H9 (cell line): ENCODE measurements around the gene NFATC4. TPM values are rescaled to one million over a fixed set of nuclear protein-coding genes. Genes with fewer than 3 reads are reported as not detected.

Experiments
- DNase-seq: peaks from one replicate; pipeline ENCODE4 v3.0.0-alpha.2; 2017
- H2AFZ ChIP-seq: one replicate; pipeline ENCODE4 v1.6.1; 2013; ENCODE audit warnings: mild to moderate bottlenecking, low read length, control low read depth, moderate library complexity
- H2AK5ac ChIP-seq: 2 replicates; pipeline ENCODE4 v1.6.1; 2013; ENCODE audit warnings: low read length, control low read depth, mixed read lengths; ENCODE audit not compliant: insufficient read length
- H2BK120ac ChIP-seq: one replicate; pipeline ENCODE4 v1.6.1; 2013; ENCODE audit warnings: low read depth, mild to moderate bottlenecking, low read length, control low read depth, inconsistent platforms; ENCODE audit not compliant: poor library complexity, severe bottlenecking
- H2BK12ac ChIP-seq: 2 replicates; pipeline ENCODE4 v1.6.1; 2013; ENCODE audit warnings: low read length, control low read depth, mixed read lengths, low read depth; ENCODE audit not compliant: insufficient read length
- H2BK15ac ChIP-seq: 2 replicates; pipeline ENCODE4 v1.6.1; 2013; ENCODE audit warnings: low read depth, low read length, control low read depth
- H2BK20ac ChIP-seq: one replicate; pipeline ENCODE4 v1.6.1; 2013; ENCODE audit warnings: low read depth, mild to moderate bottlenecking, low read length, control low read depth, inconsistent platforms; ENCODE audit not compliant: poor library complexity, severe bottlenecking
- H2BK5ac ChIP-seq: 2 replicates; pipeline ENCODE4 v1.6.1; 2013; ENCODE audit warnings: low read length, control low read depth, mixed read lengths; ENCODE audit not compliant: insufficient read length
- H3K14ac ChIP-seq: 2 replicates; pipeline ENCODE4 v1.6.1; 2013; ENCODE audit warnings: low read length, control low read depth; ENCODE audit not compliant: insufficient read depth
- H3K18ac ChIP-seq: 2 replicates; pipeline ENCODE4 v1.6.1; 2013; ENCODE audit warnings: low read depth, mild to moderate bottlenecking, mixed read lengths, low read length, control low read depth; ENCODE audit not compliant: insufficient read length
- H3K23ac ChIP-seq: 2 replicates; pipeline ENCODE4 v1.6.1; 2013; ENCODE audit warnings: low read length, control low read depth, mixed read lengths, low read depth; ENCODE audit not compliant: insufficient read length
- H3K23me2 ChIP-seq: 2 replicates; pipeline ENCODE4 v1.6.1; 2013; ENCODE audit warnings: low read depth, mild to moderate bottlenecking, mixed read lengths, low read length, control low read depth; ENCODE audit not compliant: insufficient read length, poor library complexity, severe bottlenecking
- H3K27ac ChIP-seq: 2 replicates; pipeline ENCODE4 v1.5.1; 2013; ENCODE audit warnings: low read length, control low read depth, mixed read lengths, low read depth; ENCODE audit not compliant: insufficient read length
- H3K27me3 ChIP-seq: 2 replicates; pipeline ENCODE4 v1.6.1; 2013; ENCODE audit warnings: low read length, control low read depth, inconsistent platforms; ENCODE audit not compliant: insufficient read depth
- H3K4ac ChIP-seq: 2 replicates; pipeline ENCODE4 v1.6.1; 2013; ENCODE audit warnings: low read depth, mild to moderate bottlenecking, control low read depth, inconsistent platforms, low read length, moderate library complexity
- H3K4me1 ChIP-seq: 2 replicates; pipeline ENCODE4 v1.6.1; 2013; ENCODE audit warnings: low read length, control low read depth, inconsistent platforms; ENCODE audit not compliant: insufficient read depth
- H3K4me2 ChIP-seq: 2 replicates; pipeline ENCODE4 v1.6.1; 2013; ENCODE audit warnings: low read length, control low read depth, mixed read lengths; ENCODE audit not compliant: insufficient read length, insufficient read depth
- H3K56ac ChIP-seq: 2 replicates; pipeline ENCODE4 v1.6.1; 2013; ENCODE audit warnings: low read depth, mild to moderate bottlenecking, mixed read lengths, low read length, control low read depth; ENCODE audit not compliant: insufficient read length
- H3K79me1 ChIP-seq: 2 replicates; pipeline ENCODE4 v1.6.1; 2013; ENCODE audit warnings: low read depth, mild to moderate bottlenecking, moderate library complexity, low read length, control low read depth, inconsistent platforms; ENCODE audit not compliant: insufficient read depth, poor library complexity, severe bottlenecking
- H3K79me2 ChIP-seq: 2 replicates; pipeline ENCODE4 v1.6.1; 2013; ENCODE audit warnings: low read length, control low read depth, inconsistent platforms; ENCODE audit not compliant: insufficient read depth
- H3K9ac ChIP-seq: 2 replicates; pipeline ENCODE4 v1.6.1; 2013; ENCODE audit warnings: low read length, control low read depth, mixed read lengths; ENCODE audit not compliant: insufficient read length; ENCODE audit errors: extremely low read depth
- H3K9me3 ChIP-seq: one replicate; pipeline ENCODE4 v1.6.1; 2013; ENCODE audit warnings: low read depth, low read length, inconsistent platforms; ENCODE audit not compliant: control insufficient read depth
- H3T11ph ChIP-seq: one replicate; pipeline ENCODE4 v1.6.1; 2013; ENCODE audit warnings: mild to moderate bottlenecking, low read length, control low read depth, inconsistent platforms
- H4K20me1 ChIP-seq: one replicate; pipeline ENCODE4 v1.6.1; 2013; ENCODE audit not compliant: control insufficient read depth, insufficient read length, insufficient read depth
- H4K5ac ChIP-seq: 2 replicates; pipeline ENCODE4 v1.6.1; 2013; ENCODE audit warnings: low read depth, mild to moderate bottlenecking, mixed read lengths, low read length, control low read depth; ENCODE audit not compliant: insufficient read length
- H4K8ac ChIP-seq: replicated peaks from 2 replicates; pipeline ENCODE4 v1.6.1; 2013; ENCODE audit warnings: low read length, control low read depth, mixed read lengths, low read depth; ENCODE audit not compliant: insufficient read length
- H4K91ac ChIP-seq: 2 replicates; pipeline ENCODE4 v1.6.1; 2013; ENCODE audit warnings: low read depth, mild to moderate bottlenecking, moderate library complexity, mixed read lengths, low read length, control low read depth; ENCODE audit not compliant: insufficient read length
- H3K27ac Mint-ChIP-seq, 3 experiments: 2 replicates in 2 of 3; 3 replicates in 1 of 3; pipeline ENCODE4 v1.8.0; 2020 to 2021; ENCODE audit warnings: mixed read lengths in 3 of 3, mild to moderate bottlenecking in 1 of 3, moderate library complexity in 1 of 3
- H3K27me3 Mint-ChIP-seq: 2 replicates; pipeline ENCODE4 v1.8.0; 2021; ENCODE audit warnings: low read depth, mild to moderate bottlenecking, moderate library complexity, mixed read lengths
- H3K36me3 Mint-ChIP-seq, 3 experiments: 2 replicates in 2 of 3; 3 replicates in 1 of 3; pipeline ENCODE4 v1.8.0; 2020 to 2021; ENCODE audit warnings: low read depth in 3 of 3, mixed read lengths in 3 of 3; ENCODE audit not compliant: insufficient read depth in 1 of 3
- H3K4me1 Mint-ChIP-seq, 2 experiments: 2 replicates each; pipeline ENCODE4 v1.8.0; 2020; ENCODE audit warnings: mixed read lengths in 2 of 2
- H3K4me3 Mint-ChIP-seq, 2 experiments: 2 replicates in 1 of 2; 3 replicates in 1 of 2; pipeline ENCODE4 v1.8.0; 2020 to 2021; ENCODE audit warnings: mild to moderate bottlenecking in 2 of 2, mixed read lengths in 2 of 2, moderate library complexity in 1 of 2
- H3K9me3 Mint-ChIP-seq, 2 experiments: 2 replicates in 1 of 2; 3 replicates in 1 of 2; pipeline ENCODE4 v1.8.0; 2020; ENCODE audit warnings: mild to moderate bottlenecking in 2 of 2, mixed read lengths in 2 of 2, moderate library complexity in 1 of 2
- WGBS: extraction: QIAGEN DNeasy Blood & Tissue Kit; methylation state at CpG from one replicate; pipeline ENCODE4 v1.1.7; 2013; ENCODE audit warnings: missing lambda C conversion rate, low lambda C conversion rate, mixed read lengths; ENCODE audit not compliant: insufficient read length; ENCODE audit errors: extremely low coverage; 5-methylcytosine and 5-hydroxymethylcytosine counted together
- total RNA-seq: library from RNA; stranded (reverse); gene quantifications from 2 replicates; pipeline ENCODE4 v1.2.1, GENCODE V29; 2021
- TF ChIP-seq, protein P1 (sequence below): fragments of 200-600 bp; sonication (generic); conservative IDR thresholded peaks from 3 replicates; pipeline ENCODE4 v1.8.0; 2021; ENCODE audit warnings: antibody characterized with exemption, mild to moderate bottlenecking

Gene NFATC4
- total RNA-seq, 1 experiment from 2014 or later: 46.4 TPM

GRCh38 chr14:24389226-24389848, 21.4 kb downstream of the NFATC4 start:
- Histone ChIP-seq H2BK120ac (no peak overlapping the region), H2BK12ac (no peak overlapping the region), H3K56ac (no peak overlapping the region), H2AFZ (no peak overlapping the region), H3K23me2 (no peaks in the 10 kb centered on the region), H3K4me2 (no peak overlapping the region), H3K79me2 (no peaks in the 10 kb centered on the region; the same call in 1 of the 2 replicates), H3K9ac (no peak overlapping the region), H4K91ac (no peak overlapping the region), H2BK5ac (no peak overlapping the region), H2AK5ac (no peak overlapping the region), H2BK20ac (no peak overlapping the region), H3K79me1 (no peaks in the 10 kb centered on the region), H4K8ac (no peak overlapping the region), H3K27ac (no peak overlapping the region), H3K14ac (no peak overlapping the region), H3K4ac (no peak overlapping the region), H3K9me3 (no peaks in the 10 kb centered on the region), H2BK15ac (no peak overlapping the region), H3K27me3 (no peaks in the 10 kb centered on the region), H3T11ph (no peak overlapping the region), H3K23ac (no peak overlapping the region), H4K5ac (no peak overlapping the region), H4K20me1 (no peaks in the 10 kb centered on the region), H3K4me1 (no peaks in the 10 kb centered on the region), H3K18ac (no peak overlapping the region)
- no peak overlapping the region for H3K4me3 Mint-ChIP-seq
- WGBS: no CpG with 5 or more reads among the region's 11 CpGs
- peaks cover 6% of the 10 kb centered on the region for H3K27me3 Mint-ChIP-seq
- no peaks in the 10 kb centered on the region for H3K9me3 Mint-ChIP-seq
- DNase-seq: no peak
- H3K4me1 Mint-ChIP-seq: peaks cover 17 to 20% of the 10 kb centered on the region in 2 experiments
- no peaks in the 10 kb centered on the region for H3K36me3 Mint-ChIP-seq
- H3K27ac Mint-ChIP-seq: no peak overlapping the region; a peak in 1 of 7 replicates
- TF ChIP-seq, protein P1, sequence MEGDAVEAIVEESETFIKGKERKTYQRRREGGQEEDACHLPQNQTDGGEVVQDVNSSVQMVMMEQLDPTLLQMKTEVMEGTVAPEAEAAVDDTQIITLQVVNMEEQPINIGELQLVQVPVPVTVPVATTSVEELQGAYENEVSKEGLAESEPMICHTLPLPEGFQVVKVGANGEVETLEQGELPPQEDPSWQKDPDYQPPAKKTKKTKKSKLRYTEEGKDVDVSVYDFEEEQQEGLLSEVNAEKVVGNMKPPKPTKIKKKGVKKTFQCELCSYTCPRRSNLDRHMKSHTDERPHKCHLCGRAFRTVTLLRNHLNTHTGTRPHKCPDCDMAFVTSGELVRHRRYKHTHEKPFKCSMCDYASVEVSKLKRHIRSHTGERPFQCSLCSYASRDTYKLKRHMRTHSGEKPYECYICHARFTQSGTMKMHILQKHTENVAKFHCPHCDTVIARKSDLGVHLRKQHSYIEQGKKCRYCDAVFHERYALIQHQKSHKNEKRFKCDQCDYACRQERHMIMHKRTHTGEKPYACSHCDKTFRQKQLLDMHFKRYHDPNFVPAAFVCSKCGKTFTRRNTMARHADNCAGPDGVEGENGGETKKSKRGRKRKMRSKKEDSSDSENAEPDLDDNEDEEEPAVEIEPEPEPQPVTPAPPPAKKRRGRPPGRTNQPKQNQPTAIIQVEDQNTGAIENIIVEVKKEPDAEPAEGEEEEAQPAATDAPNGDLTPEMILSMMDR: no peak
